ENCODE measurements around the gene CRYZ.
A peak's percentile ranks its signal among the peaks of the same experiment; 100 is the strongest.

The CRYZ gene

GRCh38 chr1:74737333-74737732 is 4.5 kb upstream of the CRYZ start:
- TF ChIP-seq CTCF (conservative IDR thresholded peaks at IDR 0.05): no peak
- no peak overlapping the region for H3K27ac ChIP-seq

- H3K27ac ChIP-seq: peak overlapping the region; percentile 87
- TF ChIP-seq CTCF (conservative IDR thresholded peaks at IDR 0.05): peak; percentile 84
These were observed 994 bp upstream of the CRYZ start for GRCh38 chr1:74733604-74734484.

- peak overlapping the region; percentile 87 for H3K27ac ChIP-seq
These were observed 541 bp downstream of the CRYZ start for GRCh38 chr1:74732071-74732946.

GRCh38 chr1:74731399-74732052 is 1.3 kb downstream of the CRYZ start:
- peak overlapping the region; percentile 24; the same call in 1 of the 2 replicates for H3K27ac ChIP-seq

GRCh38 chr1:74729741-74730478 is 2.9 kb downstream of the CRYZ start:
- no peak overlapping the region for H3K27ac ChIP-seq
- no peak for TF ChIP-seq CTCF (conservative IDR thresholded peaks at IDR 0.05)

More at GRCh38 chr1:74731399-74732052, 1.3 kb downstream of the CRYZ start:
- TF ChIP-seq CTCF (conservative IDR thresholded peaks at IDR 0.05): no peak

- TF ChIP-seq CTCF (conservative IDR thresholded peaks at IDR 0.05): no peak
- no peak overlapping the region for H3K27ac ChIP-seq
These were observed 4.1 kb downstream of the CRYZ start for GRCh38 chr1:74728736-74729135.

GRCh38 chr1:74726063-74726462 is 6.8 kb downstream of the CRYZ start:
- no peak for TF ChIP-seq CTCF (conservative IDR thresholded peaks at IDR 0.05)
- no peak overlapping the region for H3K27ac ChIP-seq

Measured in VCaP (cell line).